SK-N-SH treated with all-trans-retinoic acid at 6 μM for 48 hours (cell line): Measurements from ENCODE around the gene TPP2.

Experiments
- ARNTL ChIP-seq: fragments of 450-650 bp; formaldehyde crosslinking; IDR thresholded peaks from 2 replicates; pipeline ENCODE4 v1.5.0; 2020; ENCODE audit warnings: low read depth, mild to moderate bottlenecking, moderate library complexity, borderline replicate concordance
- RARB ChIP-seq: fragments of 250-450 bp; sonication (Bioruptor Pico); IDR thresholded peaks from 2 replicates; pipeline ENCODE4 v1.8.0; 2021; ENCODE audit warnings: mild to moderate bottlenecking, moderate library complexity
- TF ChIP-seq, protein P1 (sequence below): fragments of 250-450 bp; sonication (Bioruptor Pico); IDR thresholded peaks from 2 replicates; pipeline ENCODE4 v1.8.0; 2020; ENCODE audit warnings: mild to moderate bottlenecking, moderate library complexity, borderline replicate concordance

GRCh38 chr13:102572323-102572722 is 24.5 kb upstream of the TPP2 start:
- TF ChIP-seq, protein P1, sequence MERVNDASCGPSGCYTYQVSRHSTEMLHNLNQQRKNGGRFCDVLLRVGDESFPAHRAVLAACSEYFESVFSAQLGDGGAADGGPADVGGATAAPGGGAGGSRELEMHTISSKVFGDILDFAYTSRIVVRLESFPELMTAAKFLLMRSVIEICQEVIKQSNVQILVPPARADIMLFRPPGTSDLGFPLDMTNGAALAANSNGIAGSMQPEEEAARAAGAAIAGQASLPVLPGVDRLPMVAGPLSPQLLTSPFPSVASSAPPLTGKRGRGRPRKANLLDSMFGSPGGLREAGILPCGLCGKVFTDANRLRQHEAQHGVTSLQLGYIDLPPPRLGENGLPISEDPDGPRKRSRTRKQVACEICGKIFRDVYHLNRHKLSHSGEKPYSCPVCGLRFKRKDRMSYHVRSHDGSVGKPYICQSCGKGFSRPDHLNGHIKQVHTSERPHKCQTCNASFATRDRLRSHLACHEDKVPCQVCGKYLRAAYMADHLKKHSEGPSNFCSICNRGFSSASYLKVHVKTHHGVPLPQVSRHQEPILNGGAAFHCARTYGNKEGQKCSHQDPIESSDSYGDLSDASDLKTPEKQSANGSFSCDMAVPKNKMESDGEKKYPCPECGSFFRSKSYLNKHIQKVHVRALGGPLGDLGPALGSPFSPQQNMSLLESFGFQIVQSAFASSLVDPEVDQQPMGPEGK (CRISPR knock-in tag): no peak
- TF ChIP-seq ARNTL (CRISPR knock-in tag) (no peak), RARB (no peak)
